GM12864 (cell line): Measurements from ENCODE around the gene PHTF1.

Experiments used
- DNase-seq: peaks from one replicate; pipeline ENCODE4 v3.0.0-alpha.2; 2011; ENCODE audit warnings: low read depth
- H3K4me3 ChIP-seq: 2 replicates; pipeline ENCODE4 v1.5.1; 2011; ENCODE audit warnings: mild to moderate bottlenecking, low read depth, low read length, control low read depth
- CTCF ChIP-seq: IDR thresholded peaks from 2 replicates; pipeline ENCODE4 v1.5.1; 2011; ENCODE audit warnings: low read depth, mild to moderate bottlenecking, moderate library complexity, low read length, control low read depth, inconsistent platforms; ENCODE audit errors: missing control alignments

Gene PHTF1

GRCh38 chr1:113800487-113800886 is 41.2 kb upstream of the PHTF1 start:
- DNase-seq, result no peak
- H3K4me3 ChIP-seq, result no peak overlapping the region
- TF ChIP-seq CTCF, result no peak

GRCh38 chr1:113797472-113797871 is 38.2 kb upstream of the PHTF1 start:
- TF ChIP-seq CTCF, result no peak
- H3K4me3 ChIP-seq, result no peak overlapping the region
- no peak for DNase-seq

- no peak for DNase-seq
- no peak overlapping the region for H3K4me3 ChIP-seq
- no peak for TF ChIP-seq CTCF
Measured at GRCh38 chr1:113793878-113794834, 34.9 kb upstream of the PHTF1 start.

- no peak overlapping the region for H3K4me3 ChIP-seq
- no peak for TF ChIP-seq CTCF
- no peak for DNase-seq
Measured at GRCh38 chr1:113792986-113793385, 33.7 kb upstream of the PHTF1 start.

- no peak for DNase-seq
- TF ChIP-seq CTCF, result no peak
Measured at GRCh38 chr1:113792471-113792870, 33.2 kb upstream of the PHTF1 start.

GRCh38 chr1:113788802-113789201 is 29.5 kb upstream of the PHTF1 start:
- TF ChIP-seq CTCF, result no peak
- DNase-seq, result no peak
- H3K4me3 ChIP-seq, result no peak overlapping the region

More at GRCh38 chr1:113792471-113792870, 33.2 kb upstream of the PHTF1 start:
- H3K4me3 ChIP-seq, result no peak overlapping the region

GRCh38 chr1:113787663-113788062 is 28.4 kb upstream of the PHTF1 start:
- TF ChIP-seq CTCF, result no peak
- no peak for DNase-seq
- no peak overlapping the region for H3K4me3 ChIP-seq
